ENCODE data around the gene SUCLG1.
"Not testable (repeated sequence)": the region's sequence is repeated elsewhere in the genome, so short reads cannot be mapped to it uniquely, and the experiment has no call there.

Gene SUCLG1

GRCh38 chr2:84421197-84421596 is 37.9 kb downstream of the SUCLG1 start:
- no peak for DNase-seq (ENCODE audit: low read depth)

GRCh38 chr2:84417453-84418145 is 41.5 kb downstream of the SUCLG1 start:
- no peak for DNase-seq (ENCODE audit: low read depth)

DNA sequence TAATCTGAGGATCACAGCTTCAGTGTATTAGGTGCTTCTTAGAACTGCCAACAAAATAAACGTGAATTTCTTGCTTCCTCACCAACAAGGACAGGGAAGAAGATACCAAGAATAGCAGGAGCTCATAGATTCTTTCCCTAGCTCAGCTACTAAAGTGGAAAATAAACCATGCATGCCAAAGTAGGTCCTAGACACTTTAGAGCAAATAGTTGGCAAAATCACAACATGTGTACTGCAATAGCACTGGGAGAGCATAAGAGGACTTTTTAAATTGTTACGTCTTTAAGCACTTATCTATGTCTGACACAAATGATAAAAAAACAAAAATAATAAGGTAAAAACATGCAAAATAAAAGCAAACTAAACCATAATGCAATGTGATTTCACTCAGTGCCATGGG is 49.5 kb downstream of the SUCLG1 start:
- DNase-seq (ENCODE audit: low read depth), result no peak

- not testable (repeated sequence) for DNase-seq (ENCODE audit: low read depth)
These were observed 57.0 kb downstream of the SUCLG1 start for GRCh38 chr2:84402111-84402510.

- DNase-seq (ENCODE audit: low read depth), result not testable (repeated sequence)
These were observed 59.2 kb downstream of the SUCLG1 start for GRCh38 chr2:84399839-84400238.

DNA sequence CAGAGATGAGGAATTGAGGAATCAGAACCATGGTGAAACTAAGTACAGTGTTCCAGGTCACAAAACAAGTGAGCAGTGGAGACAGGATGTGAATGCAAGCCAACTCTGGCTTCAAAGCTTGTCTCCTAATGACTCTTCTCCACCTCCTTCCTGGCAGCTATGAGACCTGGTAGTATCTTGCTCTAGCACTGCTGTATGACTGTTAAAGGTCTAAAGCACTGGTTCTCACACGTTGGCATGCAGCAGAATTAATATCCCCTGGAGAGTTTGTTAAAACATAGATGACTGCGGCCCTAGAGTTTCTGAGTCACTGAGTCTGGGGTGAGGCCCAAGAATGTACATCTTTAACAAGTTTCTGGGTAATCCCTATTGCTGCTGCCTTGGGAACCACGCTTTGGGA is 63.3 kb downstream of the SUCLG1 start:
- no peak for DNase-seq (ENCODE audit: low read depth)

DNA sequence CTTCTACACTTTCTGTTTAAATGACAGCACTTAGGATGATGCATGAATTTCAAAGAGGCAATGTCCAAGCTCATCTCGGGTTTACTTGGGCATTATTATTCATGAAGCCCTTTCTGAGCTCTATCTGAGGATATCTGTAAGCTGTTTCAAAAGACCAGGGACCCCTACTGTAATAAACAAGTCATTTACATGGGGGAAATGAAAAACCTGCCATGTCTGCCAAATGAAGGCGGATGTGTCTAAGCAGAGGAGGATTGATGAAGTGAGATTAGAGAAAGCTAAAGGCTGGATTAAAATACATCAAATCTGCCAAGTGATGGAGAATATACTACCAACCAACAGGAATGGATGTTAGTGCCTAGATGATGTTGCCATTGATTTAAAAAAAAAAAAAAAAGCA is 64.5 kb downstream of the SUCLG1 start:
- DNase-seq (ENCODE audit: low read depth), result no peak

DNA sequence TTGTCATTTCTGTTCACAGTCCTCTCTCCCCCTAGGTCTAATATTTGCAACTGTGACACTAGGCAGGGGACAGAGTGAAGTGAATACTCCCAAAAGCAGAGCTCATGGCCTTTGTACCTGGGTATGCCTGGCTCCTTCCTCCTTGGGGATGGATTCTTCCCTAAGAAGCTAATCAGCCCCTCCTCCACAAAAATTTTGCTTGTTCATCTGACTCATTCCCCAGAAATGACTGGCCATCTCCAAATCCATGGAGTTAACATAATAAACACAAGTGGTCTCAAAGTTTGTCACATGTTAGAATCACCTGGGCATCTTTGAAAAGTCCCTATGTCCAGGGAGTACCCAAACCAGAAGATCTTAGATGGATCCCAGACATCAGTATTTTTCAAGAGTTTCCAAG is 65.3 kb downstream of the SUCLG1 start:
- no peak for DNase-seq (ENCODE audit: low read depth)

DNA sequence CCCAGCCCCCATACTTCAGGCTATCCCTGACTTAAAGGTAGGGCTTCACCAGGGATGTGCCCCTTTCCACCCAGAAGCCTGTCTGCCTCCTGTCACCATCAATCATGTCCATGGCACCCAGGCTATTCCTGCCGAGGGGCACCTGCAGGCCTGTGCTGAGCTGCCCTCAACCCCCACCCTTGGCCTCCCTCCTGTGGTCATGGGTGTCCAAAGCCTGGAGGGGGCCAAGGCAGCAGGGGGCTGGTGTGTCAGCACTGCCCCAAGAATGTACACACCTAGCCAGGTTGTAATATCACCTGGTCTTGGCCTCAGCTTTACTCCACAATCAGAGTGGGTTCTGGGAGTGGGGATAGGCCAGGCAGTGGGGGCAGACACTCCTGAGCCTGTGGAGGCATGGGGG is 69.3 kb downstream of the SUCLG1 start:
- no peak for DNase-seq (ENCODE audit: low read depth)

GRCh38 chr2:84388921-84389490 is 70.1 kb downstream of the SUCLG1 start:
- DNase-seq (ENCODE audit: low read depth), result no peak

- no peak for DNase-seq (ENCODE audit: low read depth)
These were observed 70.9 kb downstream of the SUCLG1 start for GRCh38 chr2:84388133-84388532.

GRCh38 chr2:84386336-84387040 is 72.6 kb downstream of the SUCLG1 start:
- DNase-seq (ENCODE audit: low read depth), result no peak

DNA sequence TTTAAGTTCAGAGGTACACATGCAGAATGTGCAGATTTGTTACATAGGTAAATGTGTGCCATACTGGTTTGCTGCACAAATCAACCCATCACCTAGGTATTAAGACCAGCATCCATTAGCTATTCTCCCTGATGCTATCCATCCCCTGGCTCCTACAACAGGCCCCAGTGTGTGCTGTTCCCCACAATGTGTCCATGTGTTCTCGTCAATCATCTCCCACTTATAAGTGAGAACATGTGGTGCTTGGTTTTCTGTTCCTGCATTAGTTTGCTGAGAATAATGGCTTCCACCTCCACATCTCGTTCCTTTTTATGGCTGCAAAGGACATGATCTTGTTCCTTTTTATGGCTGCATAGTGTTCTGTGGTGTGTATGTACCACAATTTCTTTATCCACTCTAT is 75.8 kb downstream of the SUCLG1 start:
- no peak for DNase-seq (ENCODE audit: low read depth)

DNA sequence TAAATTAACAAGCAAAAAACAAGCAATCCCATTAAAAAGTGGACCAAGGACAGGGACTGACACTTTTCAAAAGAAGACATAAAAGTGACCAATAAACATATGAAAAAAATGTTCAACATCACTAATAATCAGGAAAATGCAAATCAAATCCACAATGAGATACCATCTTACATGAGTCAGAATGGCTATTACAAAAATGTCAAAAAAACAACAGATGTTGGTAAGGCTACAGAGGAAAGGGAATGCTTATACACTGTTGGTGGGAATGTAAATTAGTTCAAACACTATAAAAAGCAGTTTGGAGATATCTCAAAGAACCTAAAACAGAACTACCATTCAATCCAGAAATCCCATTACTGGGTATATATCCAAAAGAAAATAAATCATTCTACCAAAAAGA is 78.2 kb downstream of the SUCLG1 start:
- no peak for DNase-seq (ENCODE audit: low read depth)

GRCh38 chr2:84378960-84379359 is 80.1 kb downstream of the SUCLG1 start:
- DNase-seq (ENCODE audit: low read depth), result no peak

GRCh38 chr2:84375020-84375419 is 84.1 kb downstream of the SUCLG1 start:
- DNase-seq (ENCODE audit: low read depth), result no peak

DNA sequence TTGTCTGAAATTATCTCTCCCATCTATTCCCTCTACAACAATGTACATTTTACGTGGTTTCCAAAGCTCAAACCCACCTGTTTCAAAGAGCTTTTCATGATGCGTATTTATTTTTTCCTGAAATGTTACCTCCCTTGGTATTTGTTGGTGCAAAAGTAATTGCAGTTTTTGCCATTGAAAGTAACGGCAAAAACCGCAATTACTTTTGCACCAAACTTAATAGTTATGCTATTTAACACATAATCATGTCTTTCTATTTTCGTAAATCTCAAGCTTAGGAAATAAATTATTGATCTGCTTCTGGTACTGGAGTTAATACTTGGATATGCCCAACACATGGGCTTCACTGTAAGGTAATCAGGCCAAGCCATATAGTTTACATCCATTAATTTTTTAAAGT is 85.2 kb downstream of the SUCLG1 start:
- no peak for DNase-seq (ENCODE audit: low read depth)
